Endothelial cell of umbilical vein (primary cell): ENCODE measurements around the gene TRABD2A. TPM values are rescaled to one million over a fixed set of nuclear protein-coding genes. Genes with fewer than 3 reads are reported as not detected.

Experiments used
- BruUV-seq: library from RNA; stranded (reverse); fragments of 400-500 nt; replicated peaks from 2 replicates; lab custom pipeline; 2021; lab: Mats Ljungman, UMichigan
- CTCF ChIA-PET: fragments of 300-600, 350-600 bp; sonication (Branson Sonifier 250); formaldehyde crosslinking; loops from one replicate; lab custom pipeline; 2021; ENCODE audit warnings: antibody characterized with exemption, inconsistent platforms; lab: Charles Lee
- POLR2A ChIA-PET: fragments of 300-600, 350-600 bp; sonication (Branson Sonifier 250); formaldehyde crosslinking; loops from one replicate; lab custom pipeline; 2021; ENCODE audit warnings: antibody characterized with exemption, inconsistent platforms; lab: Charles Lee
- DNase-seq: peaks from one replicate; pipeline ENCODE4 v3.0.0-alpha.2; 2011; ENCODE audit warnings: low read depth, low spot score
- FAIRE-seq: peaks from 2 replicates; lab custom pipeline; 2011; peaks lifted over from hg19 to GRCh38; lab: Jason Lieb, UNC
- H2AFZ ChIP-seq: 2 replicates; pipeline ENCODE4 v1.6.0; 2012; ENCODE audit warnings: low read depth, low read length, control low read depth, inconsistent platforms
- H3K27ac ChIP-seq: 2 replicates; pipeline ENCODE4 v1.5.1; 2011; ENCODE audit warnings: low read depth, mild to moderate bottlenecking, control low read depth, low read length, moderate library complexity; ENCODE audit not compliant: insufficient read depth
- H3K27me3 ChIP-seq, 2 experiments: 2 replicates each; pipeline versions ENCODE4 v1.6.0 to v1.6.1; 2011; ENCODE audit warnings: low read length in 2 of 2, mixed read lengths in 1 of 2; ENCODE audit not compliant: control insufficient read depth in 2 of 2, insufficient read depth in 2 of 2
- H3K36me3 ChIP-seq, 2 experiments: 2 replicates in 1 of 2; 3 replicates in 1 of 2; pipeline ENCODE4 v1.5.1; 2011; ENCODE audit warnings: low read length in 2 of 2, mild to moderate bottlenecking in 1 of 2, moderate library complexity in 1 of 2; ENCODE audit not compliant: control insufficient read depth in 2 of 2, insufficient read depth in 2 of 2; ENCODE audit errors: extremely low read depth in 1 of 2
- H3K4me1 ChIP-seq: 3 replicates; pipeline ENCODE4 v1.5.1; 2011; ENCODE audit warnings: mild to moderate bottlenecking, low read length; ENCODE audit not compliant: control insufficient read depth, insufficient read depth; ENCODE audit errors: extremely low read depth
- H3K4me2 ChIP-seq: 2 replicates; pipeline ENCODE4 v1.6.1; 2011; ENCODE audit warnings: low read length, control low read depth, mixed read lengths; ENCODE audit not compliant: insufficient read depth
- H3K4me3 ChIP-seq, 3 experiments: fragments of 200-600 bp in 1 of 3; sonication (generic), shearing (Covaris generic) in 1 of 3; replicated peaks in 1 of 3; 2 replicates each; pipeline ENCODE4 v1.5.1; 2011 to 2016; ENCODE audit warnings: control low read depth in 3 of 3, low read length in 3 of 3, mild to moderate bottlenecking in 2 of 3, inconsistent platforms in 1 of 3, low read depth in 1 of 3, moderate library complexity in 1 of 3; ENCODE audit not compliant: insufficient read depth in 1 of 3
- H3K79me2 ChIP-seq: 2 replicates; pipeline ENCODE4 v1.6.0; 2012; ENCODE audit warnings: low read length, inconsistent platforms; ENCODE audit not compliant: control insufficient read depth, insufficient read depth
- H3K9ac ChIP-seq: replicated peaks from 2 replicates; pipeline ENCODE3; 2011; ENCODE audit warnings: low read length, control low read depth; ENCODE audit not compliant: insufficient read depth; ENCODE audit errors: extremely low read depth
- H3K9me1 ChIP-seq: replicated peaks from 3 replicates; pipeline ENCODE4 v1.6.0; 2011; ENCODE audit warnings: mild to moderate bottlenecking, low read length; ENCODE audit not compliant: control insufficient read depth, insufficient read depth; ENCODE audit errors: extremely low read depth
- H3K9me3 ChIP-seq: replicated peaks from 2 replicates; pipeline ENCODE4 v1.5.1; 2012; ENCODE audit warnings: low read length, inconsistent platforms; ENCODE audit not compliant: control insufficient read depth, insufficient read depth
- H4K20me1 ChIP-seq: replicated peaks from 2 replicates; pipeline ENCODE3; 2011; ENCODE audit warnings: mild to moderate bottlenecking, low read length; ENCODE audit not compliant: control insufficient read depth, insufficient read depth; ENCODE audit errors: extremely low read depth
- EZH2 ChIP-seq: IDR thresholded peaks from 2 replicates; pipeline ENCODE4 v1.6.1; 2012; ENCODE audit warnings: borderline replicate concordance, low read depth, mild to moderate bottlenecking, moderate library complexity, low read length, inconsistent platforms; ENCODE audit not compliant: severe bottlenecking
- FOS ChIP-seq: IDR thresholded peaks from 2 replicates; pipeline ENCODE4 v1.6.1; 2011; ENCODE audit warnings: mild to moderate bottlenecking, low read length, moderate library complexity, borderline replicate concordance; ENCODE audit not compliant: insufficient read depth
- GATA2 ChIP-seq: IDR thresholded peaks from 2 replicates; pipeline ENCODE4 v1.7.0; 2011; ENCODE audit warnings: low read depth, mild to moderate bottlenecking, moderate library complexity, mixed read lengths, low read length; ENCODE audit not compliant: insufficient read length, insufficient read depth
- JUN ChIP-seq: IDR thresholded peaks from 2 replicates; pipeline ENCODE4 v1.6.1; 2011; ENCODE audit warnings: borderline replicate concordance, low read depth; ENCODE audit not compliant: insufficient read length, insufficient read depth
- MYC ChIP-seq: IDR thresholded peaks from one replicate; pipeline ENCODE4 v1.6.1; 2011; ENCODE audit warnings: mild to moderate bottlenecking, low read depth, low read length
- POLR2A ChIP-seq: IDR thresholded peaks from 2 replicates; pipeline ENCODE4 v1.6.1; 2012; ENCODE audit warnings: low read depth, mild to moderate bottlenecking, control low read depth, low read length
- POLR2AphosphoS5 ChIP-seq: IDR thresholded peaks from 2 replicates; pipeline ENCODE4 v1.6.1; 2012; ENCODE audit warnings: low read depth, mild to moderate bottlenecking, control low read depth, low read length, moderate library complexity; ENCODE audit not compliant: insufficient read depth
- dilution Hi-C: fragments of 300-500 bp; cut with MboI; formaldehyde crosslinking; loops from one replicate; pipeline ENCODE4 v1.15.0; 2019; ENCODE audit warnings: low sequenced_read_pairs; ENCODE audit not compliant: extremely low pct_ligation_motif_present
- intact Hi-C: fragments of 100-400 bp; cut with micrococcal nuclease; formaldehyde crosslinking; loops from one replicate; pipeline ENCODE4 v1.10.0; 2022
- polyA plus RNA-seq, 4 experiments: library from polyadenylated mRNA; depleted of rRNA in 3 of 4; stranded (reverse) in 3 of 4; unstranded in 1 of 4; fragments of >200 nt; gene quantifications; 2 replicates each; pipeline versions ENCODE4 v1.2.1 to v1.2.3, GENCODE V29; 2011 to 2012; ENCODE audit warnings: missing spikeins in 1 of 4
- total RNA-seq: library from RNA; stranded (reverse); gene quantifications from 2 replicates; pipeline ENCODE4 v1.2.3, GENCODE V29; 2021
- TF ChIP-seq, protein P1 (sequence below): IDR thresholded peaks from 2 replicates; pipeline ENCODE4 v1.6.1; 2011; ENCODE audit not compliant: insufficient read depth, insufficient read length
- TF ChIP-seq, protein P2 (sequence below), 2 donors: IDR thresholded peaks; 1 replicate in 1 of 2; 2 replicates in 1 of 2; pipeline ENCODE4 v1.5.1; 2011; ENCODE audit warnings: low read length in 2 of 2, mild to moderate bottlenecking in 2 of 2, moderate library complexity in 2 of 2, control low read depth in 1 of 2, inconsistent platforms in 1 of 2, low read depth in 1 of 2; ENCODE audit not compliant: insufficient read depth in 1 of 2; ENCODE audit errors: extremely low read depth in 1 of 2

The TRABD2A gene
- total and polyA plus RNA-seq, 2 donors (not counting 3 experiments of a cell fraction or from before 2014, with no cell fraction given) = 1.0 to 1.8 TPM

DNA sequence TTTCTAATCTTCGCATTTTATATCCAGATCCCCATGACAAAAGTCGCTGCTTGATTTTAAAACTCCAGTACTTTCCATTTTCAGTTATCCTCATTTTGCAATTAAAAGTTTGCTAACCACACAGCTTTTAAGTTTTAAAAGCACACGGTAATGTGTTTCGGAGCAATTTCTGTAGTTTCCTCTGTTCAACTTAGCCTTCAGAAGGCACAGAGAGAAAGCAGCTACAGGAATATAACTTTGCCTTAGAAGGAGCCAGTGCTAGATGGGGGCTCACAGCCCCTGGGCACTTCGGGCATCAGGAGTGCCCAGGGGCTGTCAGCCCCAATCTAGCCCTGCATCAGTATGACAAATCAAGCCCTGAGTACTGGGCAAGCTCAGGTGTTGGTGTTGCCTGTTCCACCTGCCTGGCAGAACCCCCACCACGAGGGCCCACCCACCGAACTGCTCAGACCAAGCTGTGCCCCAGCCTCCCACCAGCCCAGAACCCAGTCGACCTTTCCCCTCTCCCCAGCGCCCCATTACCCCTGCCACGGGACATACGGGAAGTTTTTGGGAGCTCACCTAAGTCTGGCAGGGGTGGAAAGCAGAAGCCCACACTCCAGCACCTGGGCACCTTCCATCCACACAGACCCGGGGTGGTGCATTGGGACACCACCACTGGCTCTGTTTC lies 47.3 kb downstream of the TRABD2A start:
- BruUV-seq = no TSS peak
- intact Hi-C loops = no loop called here
- ChIA-PET CTCF (interaction anchor here (0.9 kb wide), 1 partner anchor 9 kb away, joined by 4 read pairs; no protein-coding TSS in a partner anchor), POLR2A (no interaction called here)
- DNase-seq = no peak
- H3K27ac ChIP-seq = no peak overlapping the region
- no peak overlapping the region for H3K4me2 ChIP-seq
- H4K20me1 ChIP-seq = no peaks in the 10 kb centered on the region
- no peaks in the 10 kb centered on the region for H3K27me3 ChIP-seq
- TF ChIP-seq GATA2 (no peak), EZH2 (no peak), POLR2AphosphoS5 (no peak), JUN (no peak), FOS (no peak), MYC (no peak), POLR2A (no peak)
- TF ChIP-seq, protein P1, sequence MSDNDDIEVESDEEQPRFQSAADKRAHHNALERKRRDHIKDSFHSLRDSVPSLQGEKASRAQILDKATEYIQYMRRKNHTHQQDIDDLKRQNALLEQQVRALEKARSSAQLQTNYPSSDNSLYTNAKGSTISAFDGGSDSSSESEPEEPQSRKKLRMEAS = no peak
- TF ChIP-seq, protein P2, sequence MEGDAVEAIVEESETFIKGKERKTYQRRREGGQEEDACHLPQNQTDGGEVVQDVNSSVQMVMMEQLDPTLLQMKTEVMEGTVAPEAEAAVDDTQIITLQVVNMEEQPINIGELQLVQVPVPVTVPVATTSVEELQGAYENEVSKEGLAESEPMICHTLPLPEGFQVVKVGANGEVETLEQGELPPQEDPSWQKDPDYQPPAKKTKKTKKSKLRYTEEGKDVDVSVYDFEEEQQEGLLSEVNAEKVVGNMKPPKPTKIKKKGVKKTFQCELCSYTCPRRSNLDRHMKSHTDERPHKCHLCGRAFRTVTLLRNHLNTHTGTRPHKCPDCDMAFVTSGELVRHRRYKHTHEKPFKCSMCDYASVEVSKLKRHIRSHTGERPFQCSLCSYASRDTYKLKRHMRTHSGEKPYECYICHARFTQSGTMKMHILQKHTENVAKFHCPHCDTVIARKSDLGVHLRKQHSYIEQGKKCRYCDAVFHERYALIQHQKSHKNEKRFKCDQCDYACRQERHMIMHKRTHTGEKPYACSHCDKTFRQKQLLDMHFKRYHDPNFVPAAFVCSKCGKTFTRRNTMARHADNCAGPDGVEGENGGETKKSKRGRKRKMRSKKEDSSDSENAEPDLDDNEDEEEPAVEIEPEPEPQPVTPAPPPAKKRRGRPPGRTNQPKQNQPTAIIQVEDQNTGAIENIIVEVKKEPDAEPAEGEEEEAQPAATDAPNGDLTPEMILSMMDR (IDR thresholded peaks at IDR 0.05; ENCODE audit: extremely low read depth in 1 of 2, insufficient read depth in 1 of 2, low read depth in 1 of 2, low read length in 2 of 2) = no peak
- H3K4me3 ChIP-seq = no peak overlapping the region
- H3K36me3 ChIP-seq = no peaks in the 10 kb centered on the region
- no peaks in the 10 kb centered on the region for H3K79me2 ChIP-seq
- no peaks in the 10 kb centered on the region for H3K9me3 ChIP-seq
- no peaks in the 10 kb centered on the region for H3K4me1 ChIP-seq
- no peaks in the 10 kb centered on the region for H3K9me1 ChIP-seq
- H2AFZ ChIP-seq = no peak overlapping the region
- FAIRE-seq = no peak
- no peak overlapping the region for H3K9ac ChIP-seq
- dilution Hi-C loops = no loop called here
